Panc1 (cell line): ENCODE data around the gene CDC42EP4. TPM values are rescaled to one million over a fixed set of nuclear protein-coding genes. Genes with fewer than 3 reads are reported as not detected.

Experiments used
- ATAC-seq: fragments of 200-7000 bp; cut with Tn5 transposase; 2 replicates; pipeline ENCODE4 v1.9.1; 2020; ENCODE audit warnings: mild to moderate bottlenecking, moderate library complexity
- BruUV-seq: library from RNA; stranded (reverse); fragments of 400-500 nt; replicated peaks from 2 replicates; lab custom pipeline; 2021; lab: Mats Ljungman, UMichigan
- CTCF ChIA-PET: fragments of 300-600 bp; sonication (Branson Sonifier 250); formaldehyde crosslinking; loops from one replicate; lab custom pipeline; 2022; ENCODE audit warnings: antibody characterized with exemption; lab: Charles Lee
- POLR2A ChIA-PET: fragments of 300-600 bp; sonication (Branson Sonifier 250); formaldehyde crosslinking; loops from one replicate; lab custom pipeline; 2022; ENCODE audit warnings: antibody characterized with exemption; lab: Charles Lee
- DNase-seq: peaks from one replicate; pipeline ENCODE4 v3.0.0-alpha.2; 2010; ENCODE audit warnings: low read depth, low spot score
- H3K27ac ChIP-seq: 2 replicates; pipeline ENCODE4 v1.5.1; 2011; ENCODE audit warnings: mild to moderate bottlenecking, low read length, inconsistent platforms
- H3K27me3 ChIP-seq: fragments of 200-500 bp; sonication (Bioruptor generic); 2 replicates; pipeline ENCODE4 v1.6.0; 2014; ENCODE audit warnings: low read length, inconsistent platforms; ENCODE audit not compliant: control insufficient read depth, insufficient read depth
- H3K36me3 ChIP-seq: fragments of 200-500 bp; sonication (Bioruptor generic); 2 replicates; pipeline ENCODE4 v1.5.1; 2014; ENCODE audit warnings: inconsistent platforms, mild to moderate bottlenecking, low read length, moderate library complexity; ENCODE audit not compliant: control insufficient read depth, insufficient read depth
- H3K4me1 ChIP-seq: 2 replicates; pipeline ENCODE4 v1.5.1; 2011; ENCODE audit warnings: inconsistent platforms, mild to moderate bottlenecking, low read length, moderate library complexity; ENCODE audit not compliant: control insufficient read depth, insufficient read depth
- H3K4me3 ChIP-seq, 2 experiments: 2 replicates each; pipeline ENCODE4 v1.5.1; 2011 to 2012; ENCODE audit warnings: low read depth in 2 of 2, low read length in 2 of 2, mild to moderate bottlenecking in 2 of 2, inconsistent platforms in 1 of 2, moderate library complexity in 1 of 2
- H3K9me3 ChIP-seq: fragments of 200-500 bp; sonication (Bioruptor generic); 2 replicates; pipeline ENCODE4 v1.5.1; 2014; ENCODE audit warnings: low read depth, mild to moderate bottlenecking, inconsistent platforms, low read length, moderate library complexity; ENCODE audit not compliant: control insufficient read depth, insufficient read depth
- POLR2AphosphoS5 ChIP-seq: IDR thresholded peaks from 2 replicates; pipeline ENCODE4 v1.6.1; 2012; ENCODE audit warnings: mild to moderate bottlenecking, low read depth, low read length, moderate library complexity
- SIN3A ChIP-seq: IDR thresholded peaks from 2 replicates; pipeline ENCODE4 v1.6.1; 2012; ENCODE audit warnings: low read depth, mild to moderate bottlenecking, low read length, moderate library complexity, borderline replicate concordance; ENCODE audit not compliant: insufficient read depth
- TCF7L2 ChIP-seq: IDR thresholded peaks from 2 replicates; pipeline ENCODE4 v1.6.1; 2011; ENCODE audit warnings: mild to moderate bottlenecking, low read depth, low read length, inconsistent platforms
- in situ Hi-C: cut with HindIII; loops from 2 replicates; pipeline ENCODE4 v1.10.0; 2016; ENCODE audit warnings: low sequenced_read_pairs, low pct_unique_long_range_greater_than_20kb
- intact Hi-C: fragments of 100-400 bp; cut with micrococcal nuclease; formaldehyde crosslinking; loops from one replicate; pipeline ENCODE4 v1.10.0; 2022; ENCODE audit not compliant: unreplicated experiment
- total RNA-seq: library from RNA; stranded (reverse); gene quantifications from one replicate; pipeline ENCODE4 v1.2.1, GENCODE V29; 2021; ENCODE audit not compliant: unreplicated experiment
- TF ChIP-seq, protein P1 (sequence below), 2 experiments: IDR thresholded peaks; 2 replicates each; pipeline ENCODE4 v1.6.1; 2011 to 2012; ENCODE audit warnings: low read depth in 2 of 2, control low read depth in 1 of 2, low read length in 1 of 2, mild to moderate bottlenecking in 1 of 2, moderate library complexity in 1 of 2; ENCODE audit not compliant: insufficient read depth in 1 of 2
- TF ChIP-seq, protein P2 (sequence below): fragments of 450-650 bp; IDR thresholded peaks from 2 replicates; pipeline ENCODE4 v1.5.1; 2017; ENCODE audit warnings: mild to moderate bottlenecking

Gene CDC42EP4
- total RNA-seq, 1 experiment from 2014 or later: 65.9 TPM

DNA sequence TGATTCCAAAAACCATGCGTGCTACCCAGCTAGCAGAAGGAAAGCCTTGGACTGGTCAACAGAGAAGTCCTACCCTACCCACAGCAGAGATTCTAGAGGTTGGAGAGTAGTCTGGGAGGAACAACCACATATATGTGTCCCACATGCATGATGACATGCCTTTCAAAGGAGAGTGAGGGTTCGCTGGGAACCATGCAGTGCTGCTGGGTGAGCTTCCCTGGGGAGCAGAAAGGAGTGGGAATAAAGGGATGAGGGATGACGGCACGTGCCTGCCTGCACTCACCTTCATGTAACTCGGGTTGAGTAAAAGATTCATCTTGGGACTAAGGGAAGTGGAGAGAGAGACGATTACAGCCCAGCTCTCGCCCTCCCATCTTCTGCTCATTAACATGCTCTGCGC lies 59.9 kb downstream of the CDC42EP4 start:
- no peak for ATAC-seq
- BruUV-seq: no TSS peak
- ChIA-PET POLR2A (no interaction called here), CTCF (no interaction called here)
- Histone ChIP-seq H3K27ac (no peak overlapping the region), H3K36me3 (peaks cover 11% of the 10 kb centered on the region), H3K9me3 (no peaks in the 10 kb centered on the region), H3K27me3 (no peaks in the 10 kb centered on the region), H3K4me3 (no peak overlapping the region), H3K4me1 (peaks cover 4% of the 10 kb centered on the region; the same call in 1 of the 2 replicates)
- intact Hi-C loops: no loop called here
- in situ Hi-C loops: no loop called here
- DNase-seq: no peak
- TF ChIP-seq TCF7L2: no peak
- TF ChIP-seq, protein P1, sequence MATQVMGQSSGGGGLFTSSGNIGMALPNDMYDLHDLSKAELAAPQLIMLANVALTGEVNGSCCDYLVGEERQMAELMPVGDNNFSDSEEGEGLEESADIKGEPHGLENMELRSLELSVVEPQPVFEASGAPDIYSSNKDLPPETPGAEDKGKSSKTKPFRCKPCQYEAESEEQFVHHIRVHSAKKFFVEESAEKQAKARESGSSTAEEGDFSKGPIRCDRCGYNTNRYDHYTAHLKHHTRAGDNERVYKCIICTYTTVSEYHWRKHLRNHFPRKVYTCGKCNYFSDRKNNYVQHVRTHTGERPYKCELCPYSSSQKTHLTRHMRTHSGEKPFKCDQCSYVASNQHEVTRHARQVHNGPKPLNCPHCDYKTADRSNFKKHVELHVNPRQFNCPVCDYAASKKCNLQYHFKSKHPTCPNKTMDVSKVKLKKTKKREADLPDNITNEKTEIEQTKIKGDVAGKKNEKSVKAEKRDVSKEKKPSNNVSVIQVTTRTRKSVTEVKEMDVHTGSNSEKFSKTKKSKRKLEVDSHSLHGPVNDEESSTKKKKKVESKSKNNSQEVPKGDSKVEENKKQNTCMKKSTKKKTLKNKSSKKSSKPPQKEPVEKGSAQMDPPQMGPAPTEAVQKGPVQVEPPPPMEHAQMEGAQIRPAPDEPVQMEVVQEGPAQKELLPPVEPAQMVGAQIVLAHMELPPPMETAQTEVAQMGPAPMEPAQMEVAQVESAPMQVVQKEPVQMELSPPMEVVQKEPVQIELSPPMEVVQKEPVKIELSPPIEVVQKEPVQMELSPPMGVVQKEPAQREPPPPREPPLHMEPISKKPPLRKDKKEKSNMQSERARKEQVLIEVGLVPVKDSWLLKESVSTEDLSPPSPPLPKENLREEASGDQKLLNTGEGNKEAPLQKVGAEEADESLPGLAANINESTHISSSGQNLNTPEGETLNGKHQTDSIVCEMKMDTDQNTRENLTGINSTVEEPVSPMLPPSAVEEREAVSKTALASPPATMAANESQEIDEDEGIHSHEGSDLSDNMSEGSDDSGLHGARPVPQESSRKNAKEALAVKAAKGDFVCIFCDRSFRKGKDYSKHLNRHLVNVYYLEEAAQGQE (IDR thresholded peaks at IDR 0.05; ENCODE audit: insufficient read depth in 1 of 2, low read depth in 2 of 2, low read length in 1 of 2): no peak

DNA sequence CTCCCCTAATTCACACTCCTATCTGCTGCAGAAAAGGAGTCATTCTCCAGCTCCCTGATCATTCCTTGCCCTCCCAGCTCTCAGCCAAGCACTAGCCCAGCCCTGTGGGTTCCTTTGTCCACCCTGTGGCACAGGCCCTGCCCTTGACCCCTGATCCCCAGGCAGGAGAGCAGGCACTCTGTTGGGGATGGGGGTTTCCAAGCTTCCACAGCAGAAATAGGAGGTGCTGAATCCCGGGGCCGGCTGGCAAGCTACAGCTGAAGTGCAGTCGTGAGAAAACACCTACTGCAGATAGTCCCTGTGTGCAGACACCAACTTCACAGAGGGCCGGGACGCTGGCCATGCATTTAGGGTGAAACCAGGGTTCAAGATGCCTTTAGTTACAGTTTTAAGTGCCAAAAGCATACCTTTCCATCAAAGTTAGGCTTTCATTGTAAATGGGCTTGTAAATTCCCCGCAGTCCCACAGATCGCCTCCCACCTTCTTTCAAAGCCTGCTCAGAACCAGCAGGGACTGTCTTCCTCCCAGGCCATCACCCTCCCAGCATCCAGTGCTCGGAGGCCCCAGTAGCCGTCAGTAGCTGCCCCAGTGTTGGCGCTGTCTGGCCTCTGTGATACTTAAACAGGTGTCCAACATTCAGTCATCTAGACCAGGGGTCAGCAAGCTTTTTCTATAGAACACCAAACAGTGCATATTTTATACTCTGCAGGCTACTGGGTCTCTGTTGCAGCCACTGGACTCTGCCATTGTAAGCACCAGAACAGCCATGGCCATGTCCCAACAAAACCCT lies 60.8 kb downstream of the CDC42EP4 start:
- POLR2A ChIA-PET: no interaction called here
- H3K27me3 ChIP-seq: no peaks in the 10 kb centered on the region
- peaks cover 11% of the 10 kb centered on the region for H3K36me3 ChIP-seq
- H3K9me3 ChIP-seq: no peaks in the 10 kb centered on the region
- intact Hi-C loops: no loop called here
- ATAC-seq: 0 out of 2 replicates have a peak, but pooled peaks have one; percentile 25
- TF ChIP-seq, protein P2, sequence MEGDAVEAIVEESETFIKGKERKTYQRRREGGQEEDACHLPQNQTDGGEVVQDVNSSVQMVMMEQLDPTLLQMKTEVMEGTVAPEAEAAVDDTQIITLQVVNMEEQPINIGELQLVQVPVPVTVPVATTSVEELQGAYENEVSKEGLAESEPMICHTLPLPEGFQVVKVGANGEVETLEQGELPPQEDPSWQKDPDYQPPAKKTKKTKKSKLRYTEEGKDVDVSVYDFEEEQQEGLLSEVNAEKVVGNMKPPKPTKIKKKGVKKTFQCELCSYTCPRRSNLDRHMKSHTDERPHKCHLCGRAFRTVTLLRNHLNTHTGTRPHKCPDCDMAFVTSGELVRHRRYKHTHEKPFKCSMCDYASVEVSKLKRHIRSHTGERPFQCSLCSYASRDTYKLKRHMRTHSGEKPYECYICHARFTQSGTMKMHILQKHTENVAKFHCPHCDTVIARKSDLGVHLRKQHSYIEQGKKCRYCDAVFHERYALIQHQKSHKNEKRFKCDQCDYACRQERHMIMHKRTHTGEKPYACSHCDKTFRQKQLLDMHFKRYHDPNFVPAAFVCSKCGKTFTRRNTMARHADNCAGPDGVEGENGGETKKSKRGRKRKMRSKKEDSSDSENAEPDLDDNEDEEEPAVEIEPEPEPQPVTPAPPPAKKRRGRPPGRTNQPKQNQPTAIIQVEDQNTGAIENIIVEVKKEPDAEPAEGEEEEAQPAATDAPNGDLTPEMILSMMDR: no peak
- TF ChIP-seq POLR2AphosphoS5 (no peak), TCF7L2 (no peak), SIN3A (no peak)
- TF ChIP-seq, protein P1 (IDR thresholded peaks at IDR 0.05; ENCODE audit: insufficient read depth in 1 of 2, low read depth in 2 of 2, low read length in 1 of 2): no peak
- no peak overlapping the region for H3K27ac ChIP-seq
- BruUV-seq: no TSS peak
- CTCF ChIA-PET: interaction anchor here (0.6 to 1.1 kb wide), 2 partner anchors 30 to 119 kb away, joined by 3 to 5 read pairs; no protein-coding TSS in a partner anchor
- no peak for DNase-seq
- no peak overlapping the region for H3K4me3 ChIP-seq
- H3K4me1 ChIP-seq: peaks cover 4% of the 10 kb centered on the region; the same call in 1 of the 2 replicates
- in situ Hi-C loops: no loop called here
